Mesothelial cell of epicardium (in vitro differentiated cells): ENCODE results near the gene TMEM132C. TPM values are rescaled to one million over a fixed set of nuclear protein-coding genes. Genes with fewer than 3 reads are reported as not detected.

Source experiments
- DNase-seq, 2 experiments: peaks; one replicate each; pipeline ENCODE4 v3.0.0; 2021; ENCODE audit warnings: low spot score in 2 of 2; ENCODE audit not compliant: unreplicated experiment in 2 of 2
- H3K27ac Mint-ChIP-seq: 2 replicates; pipeline ENCODE4 v1.8.0; 2021; ENCODE audit warnings: mixed read lengths
- H3K27me3 Mint-ChIP-seq: 2 replicates; pipeline ENCODE4 v1.8.0; 2021; ENCODE audit warnings: low read depth, mixed read lengths
- H3K36me3 Mint-ChIP-seq: 2 replicates; pipeline ENCODE4 v1.8.0; 2021; ENCODE audit warnings: mixed read lengths
- H3K4me1 Mint-ChIP-seq: 2 replicates; pipeline ENCODE4 v1.8.0; 2021; ENCODE audit warnings: mixed read lengths
- H3K4me3 Mint-ChIP-seq: 2 replicates; pipeline ENCODE4 v1.8.0; 2021; ENCODE audit warnings: mild to moderate bottlenecking, moderate library complexity, mixed read lengths
- H3K9me3 Mint-ChIP-seq: 2 replicates; pipeline ENCODE4 v1.8.0; 2021; ENCODE audit warnings: mixed read lengths
- microRNA-seq: library from miRNA; unstranded; fragments of <30 nt; microRNA quantifications from one replicate; pipeline ENCODE4 v1.2.0, GENCODE V29; 2021; ENCODE audit warnings: inconsistent platforms, mixed read lengths
- total RNA-seq: library from RNA; stranded (reverse); gene quantifications from 3 replicates; pipeline ENCODE4 v1.2.1, GENCODE V29; 2021
- TF ChIP-seq, protein P1 (sequence below): fragments of 200-600 bp; sonication (generic); IDR thresholded peaks from one replicate; pipeline ENCODE4 v1.5.0; 2021; ENCODE audit warnings: antibody characterized with exemption; ENCODE audit not compliant: unreplicated experiment

Gene TMEM132C
- total RNA-seq, 1 donor from 2014 or later: 25.5 TPM

DNA sequence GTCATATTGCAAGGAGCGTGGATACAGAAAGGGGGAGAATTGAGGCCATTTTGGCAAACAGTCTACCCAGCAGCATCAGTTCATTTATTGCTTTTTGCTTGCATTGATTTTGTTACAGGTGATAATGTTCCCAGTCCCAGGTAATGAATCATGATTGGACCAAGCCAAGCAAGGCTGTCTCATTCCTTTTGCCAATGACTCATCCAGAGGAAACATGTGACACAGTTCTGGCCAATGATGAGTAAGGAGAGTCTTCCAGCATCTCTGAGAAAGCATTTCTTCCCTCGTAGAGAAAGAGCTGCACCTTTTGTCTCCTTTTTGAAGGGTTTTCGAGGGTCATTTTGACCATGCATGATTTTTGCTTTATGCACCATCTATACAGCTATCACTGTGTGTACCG lies 488.6 kb downstream of the TMEM132C start:
- Mint-ChIP-seq H3K4me3 (no peak overlapping the region), H3K27me3 (peaks cover 18% of the 10 kb centered on the region), H3K27ac (no peak overlapping the region), H3K36me3 (no peaks in the 10 kb centered on the region), H3K9me3 (no peaks in the 10 kb centered on the region), H3K4me1 (no peaks in the 10 kb centered on the region)
- TF ChIP-seq, protein P1, sequence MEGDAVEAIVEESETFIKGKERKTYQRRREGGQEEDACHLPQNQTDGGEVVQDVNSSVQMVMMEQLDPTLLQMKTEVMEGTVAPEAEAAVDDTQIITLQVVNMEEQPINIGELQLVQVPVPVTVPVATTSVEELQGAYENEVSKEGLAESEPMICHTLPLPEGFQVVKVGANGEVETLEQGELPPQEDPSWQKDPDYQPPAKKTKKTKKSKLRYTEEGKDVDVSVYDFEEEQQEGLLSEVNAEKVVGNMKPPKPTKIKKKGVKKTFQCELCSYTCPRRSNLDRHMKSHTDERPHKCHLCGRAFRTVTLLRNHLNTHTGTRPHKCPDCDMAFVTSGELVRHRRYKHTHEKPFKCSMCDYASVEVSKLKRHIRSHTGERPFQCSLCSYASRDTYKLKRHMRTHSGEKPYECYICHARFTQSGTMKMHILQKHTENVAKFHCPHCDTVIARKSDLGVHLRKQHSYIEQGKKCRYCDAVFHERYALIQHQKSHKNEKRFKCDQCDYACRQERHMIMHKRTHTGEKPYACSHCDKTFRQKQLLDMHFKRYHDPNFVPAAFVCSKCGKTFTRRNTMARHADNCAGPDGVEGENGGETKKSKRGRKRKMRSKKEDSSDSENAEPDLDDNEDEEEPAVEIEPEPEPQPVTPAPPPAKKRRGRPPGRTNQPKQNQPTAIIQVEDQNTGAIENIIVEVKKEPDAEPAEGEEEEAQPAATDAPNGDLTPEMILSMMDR: no peak
- no peak for DNase-seq

Small RNA genes lying within 50 kb of the gene (microRNA-seq; reads per million reads assigned to microRNA genes)
- gene MIR3612: 2.1 reads per million
- not detected for gene MIR4419B
